ENCODE results near the gene DCHS1. TPM values are rescaled to one million over a fixed set of nuclear protein-coding genes. Genes with fewer than 3 reads are reported as not detected.

Gene DCHS1
- polyA plus RNA-seq, 2 of the 4 experiments (the other 2 are of a cell fraction), result 0.06 TPM

DNA sequence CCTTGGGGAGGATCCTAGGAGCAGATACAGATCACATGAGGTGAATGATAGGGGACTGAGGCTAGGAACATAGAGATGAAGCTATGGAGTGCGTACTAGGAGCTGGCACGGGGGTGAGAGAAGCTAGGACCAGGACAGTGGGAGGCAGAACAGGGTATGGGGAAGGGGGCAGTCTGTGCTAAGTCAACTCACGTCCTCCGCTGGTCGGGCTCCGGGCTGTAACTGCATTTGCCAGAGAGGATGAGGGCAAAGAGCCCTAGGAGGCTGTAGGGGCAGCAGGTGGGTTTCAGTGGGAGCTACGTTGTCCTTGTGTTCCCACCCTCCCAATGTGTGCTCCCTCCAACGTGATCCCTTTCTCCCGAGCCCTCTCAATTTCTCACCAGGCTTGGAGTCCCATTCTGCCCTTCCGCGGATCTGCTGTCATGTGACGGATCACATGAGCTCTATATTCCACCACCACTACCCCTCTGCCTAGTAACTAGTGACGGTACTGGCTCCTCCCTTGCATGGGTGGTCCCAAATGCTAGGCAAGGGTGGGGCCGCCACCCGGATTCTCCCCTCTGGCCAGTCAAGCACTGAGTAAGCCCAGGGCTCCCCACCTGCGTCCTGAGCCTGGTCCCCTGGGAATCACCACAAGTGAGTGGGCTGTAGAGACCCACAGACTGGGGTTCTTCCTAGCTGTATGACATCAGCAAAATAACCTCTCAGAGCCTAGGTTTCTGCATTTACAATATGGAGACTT lies 36.4 kb downstream of the DCHS1 start, which contains the start of gene TPP1 (continued):
- TF ChIP-seq, protein P1, sequence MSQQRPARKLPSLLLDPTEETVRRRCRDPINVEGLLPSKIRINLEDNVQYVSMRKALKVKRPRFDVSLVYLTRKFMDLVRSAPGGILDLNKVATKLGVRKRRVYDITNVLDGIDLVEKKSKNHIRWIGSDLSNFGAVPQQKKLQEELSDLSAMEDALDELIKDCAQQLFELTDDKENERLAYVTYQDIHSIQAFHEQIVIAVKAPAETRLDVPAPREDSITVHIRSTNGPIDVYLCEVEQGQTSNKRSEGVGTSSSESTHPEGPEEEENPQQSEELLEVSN (IDR thresholded peaks at IDR 0.05; ENCODE audit: borderline replicate concordance, low read depth), result no peak
- no peak for TF ChIP-seq SREBF2 (IDR thresholded peaks at IDR 0.05)
- peak; percentile 40; the same call in 1 of the 2 replicates for TF ChIP-seq PHF8 (IDR thresholded peaks at IDR 0.05; ENCODE audit: borderline replicate concordance, low read depth)
- no peak for TF ChIP-seq HOXB13 (CRISPR knock-in tag; IDR thresholded peaks at IDR 0.05; ENCODE audit: low read depth)
- no peak for TF ChIP-seq MAFK (IDR thresholded peaks at IDR 0.05; ENCODE audit: partially characterized antibody)
- TF ChIP-seq TFCP2L1 (CRISPR knock-in tag; IDR thresholded peaks at IDR 0.05), result no peak

DNA sequence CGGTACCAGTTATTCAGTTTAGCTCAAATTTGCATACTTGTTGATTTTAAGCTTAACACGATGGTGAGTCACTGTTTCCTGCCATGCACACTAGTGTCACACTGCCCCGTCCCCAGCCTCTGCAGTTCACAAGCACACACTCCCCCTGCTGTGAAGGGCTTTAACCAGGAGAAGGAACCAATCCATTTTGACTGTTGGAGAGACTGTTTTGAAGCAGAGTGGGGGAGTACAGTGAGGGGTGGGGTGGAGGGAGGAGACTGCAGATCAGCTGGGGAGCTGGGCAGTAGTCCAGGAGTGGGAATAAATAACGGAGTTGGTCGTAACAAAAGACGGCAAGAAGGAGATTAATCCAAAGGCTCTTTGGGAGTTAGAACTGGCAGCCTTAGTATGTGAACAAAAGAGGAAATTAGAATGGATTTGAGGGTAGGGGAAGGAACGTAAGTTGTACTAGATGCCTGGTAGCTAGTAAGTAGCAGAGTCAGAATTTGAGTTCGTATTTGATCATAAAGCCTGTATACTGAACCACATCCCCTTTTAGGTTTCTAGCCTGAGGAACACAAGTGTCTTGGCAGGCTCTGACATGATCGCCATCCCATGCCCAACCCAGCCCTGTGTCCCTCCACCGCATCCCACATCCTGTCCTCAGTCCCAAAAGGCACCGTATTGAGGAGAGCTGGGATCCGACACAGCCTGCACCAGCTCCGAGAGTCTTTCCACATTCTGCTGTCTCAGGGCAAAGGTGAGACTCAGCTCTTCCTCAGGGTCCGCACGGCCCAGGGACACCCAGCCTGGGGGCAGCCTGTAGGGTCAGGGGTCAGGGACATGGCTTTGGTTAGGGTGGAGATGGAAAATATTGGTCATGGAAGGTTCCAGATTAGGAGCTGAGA lies 37.2 kb downstream of the DCHS1 start:
- POLR2A ChIA-PET, result interaction anchor here (0.6 to 1.5 kb wide), 6 partner anchors 10 to 196 kb away, joined by 3 to 11 read pairs (median 4); partner anchors contain the start of gene MRPL17
- no peak for DNase-seq (ENCODE audit: low read depth in 1 of 2, low spot score in 1 of 2)
- 78% methylated on average over 13 of the region's 15 CpGs for WGBS (ENCODE audit: missing lambda C conversion rate)
- peak in 1 of 2 experiments; percentile 4; a peak in 3 of 6 replicates for ATAC-seq
- Histone ChIP-seq H3K4me2 (peak overlapping the region; percentile 88), H3K27ac (peak overlapping the region; percentile 80 to 90), H3K9me3 (no peaks in the 10 kb centered on the region), H3K4me1 (peaks cover 12% of the 10 kb centered on the region; the same call in 2 of the 3 replicates), H3K4me3 (peak overlapping the region; percentile 70)
- TF ChIP-seq ZFP36 (IDR thresholded peaks at IDR 0.05; ENCODE audit: borderline replicate concordance, partially characterized antibody) (no peak), HOXA7 (CRISPR knock-in tag; IDR thresholded peaks at IDR 0.05) (no peak), RCOR1 (IDR thresholded peaks at IDR 0.05; ENCODE audit: low read depth, low read length) (no peak), RNF2 (IDR thresholded peaks at IDR 0.05; ENCODE audit: borderline replicate concordance, low read depth) (no peak), TFCP2L1 (CRISPR knock-in tag; IDR thresholded peaks at IDR 0.05) (no peak), FOSB (CRISPR knock-in tag; IDR thresholded peaks at IDR 0.05) (no peak), NFE2L2 (conservative IDR thresholded peaks at IDR 0.05; ENCODE audit: low read length) (no peak), POLR2A (IDR thresholded peaks at IDR 0.05; ENCODE audit: low read length) (no peak), SREBF2 (IDR thresholded peaks at IDR 0.05) (no peak), SMC3 (IDR thresholded peaks at IDR 0.05) (no peak)
- CTCF ChIA-PET, result interaction anchor here (0.7 to 2.4 kb wide), 7 partner anchors 12 to 87 kb away, joined by 3 to 10 read pairs (median 4); partner anchors contain the start of genes ILK, MRPL17 and RRP8
- FAIRE-seq, result no peak

DNA sequence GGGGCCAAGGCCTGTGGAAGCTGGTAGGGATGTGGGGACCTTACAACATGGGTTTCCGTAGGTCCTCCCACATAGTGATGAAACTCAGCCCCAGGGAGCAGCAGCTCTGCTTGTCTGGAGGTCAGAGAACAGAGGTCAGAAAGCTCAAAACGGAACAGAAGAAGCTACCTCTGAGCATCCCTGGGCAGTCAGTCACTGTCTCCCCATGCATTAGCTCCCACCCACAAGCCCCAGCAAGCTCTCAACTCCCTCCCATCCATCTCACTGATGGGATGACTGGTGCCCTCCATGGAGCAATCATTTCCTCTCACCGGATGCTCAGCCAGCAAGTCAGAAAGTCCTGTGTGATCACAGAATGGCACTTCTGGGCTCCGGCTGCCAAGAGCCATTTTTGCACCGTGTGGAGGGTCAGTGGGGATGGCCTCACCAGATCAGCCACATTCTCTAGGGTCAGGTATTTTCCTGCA lies 38.3 kb downstream of the DCHS1 start:
- no peak for ATAC-seq
- 98% methylated on average over 5 of the region's 5 CpGs for WGBS (ENCODE audit: missing lambda C conversion rate)
- POLR2A ChIA-PET, result no interaction called here
- no peak overlapping the region for H3K4me2 ChIP-seq
- H3K27ac ChIP-seq, result no peak overlapping the region
- no peak overlapping the region for H3K4me3 ChIP-seq
- no peaks in the 10 kb centered on the region for H3K9me3 ChIP-seq
- FAIRE-seq, result no peak
- peaks cover 17% of the 10 kb centered on the region for H3K4me1 ChIP-seq
- DNase-seq (ENCODE audit: low read depth in 1 of 2, low spot score in 1 of 2), result no peak
- CTCF ChIA-PET, result interaction anchor here (1.6 kb wide), 1 partner anchor 66 kb away, joined by 10 read pairs; the partner anchor contains the start of gene MRPL17
- no peak for TF ChIP-seq NR3C1 (IDR thresholded peaks at IDR 0.05)
- TF ChIP-seq MYC (IDR thresholded peaks at IDR 0.05; ENCODE audit: borderline replicate concordance, low read length), result no peak
- no peak for TF ChIP-seq EHF (CRISPR knock-in tag; IDR thresholded peaks at IDR 0.05)
- TF ChIP-seq HOXB13 (CRISPR knock-in tag; IDR thresholded peaks at IDR 0.05; ENCODE audit: low read depth), result no peak
- TF ChIP-seq CHD4 (IDR thresholded peaks at IDR 0.05; ENCODE audit: borderline replicate concordance), result no peak
- TF ChIP-seq SMC3 (IDR thresholded peaks at IDR 0.05), result no peak
- TF ChIP-seq FOSL2 (IDR thresholded peaks at IDR 0.05), result no peak
- no peak for TF ChIP-seq FOSL2 (CRISPR knock-in tag; IDR thresholded peaks at IDR 0.05)
- no peak for TF ChIP-seq BHLHE40 (IDR thresholded peaks at IDR 0.05; ENCODE audit: low read depth, low read length)
- no peak for TF ChIP-seq HMGXB4 (CRISPR knock-in tag; IDR thresholded peaks at IDR 0.05; ENCODE audit: borderline replicate concordance)
- TF ChIP-seq, protein P2, sequence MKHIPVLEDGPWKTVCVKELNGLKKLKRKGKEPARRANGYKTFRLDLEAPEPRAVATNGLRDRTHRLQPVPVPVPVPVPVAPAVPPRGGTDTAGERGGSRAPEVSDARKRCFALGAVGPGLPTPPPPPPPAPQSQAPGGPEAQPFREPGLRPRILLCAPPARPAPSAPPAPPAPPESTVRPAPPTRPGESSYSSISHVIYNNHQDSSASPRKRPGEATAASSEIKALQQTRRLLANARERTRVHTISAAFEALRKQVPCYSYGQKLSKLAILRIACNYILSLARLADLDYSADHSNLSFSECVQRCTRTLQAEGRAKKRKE (CRISPR knock-in tag; IDR thresholded peaks at IDR 0.05; ENCODE audit: low read depth), result no peak
- TF ChIP-seq ZFP36 (IDR thresholded peaks at IDR 0.05; ENCODE audit: borderline replicate concordance, partially characterized antibody), result no peak
- TF ChIP-seq ESRRA (IDR thresholded peaks at IDR 0.05; ENCODE audit: borderline replicate concordance, low read length), result no peak

All from A549 (cell line).